ENCODE data around the gene ADAMTS19. TPM values are rescaled to one million over a fixed set of nuclear protein-coding genes. Genes with fewer than 3 reads are reported as not detected.

Gene ADAMTS19
- total and polyA plus RNA-seq, 2 of the 8 experiments (the other 6 are each of a cell fraction or from before 2014, with no cell fraction given): 17.3 to 28.8 TPM

DNA sequence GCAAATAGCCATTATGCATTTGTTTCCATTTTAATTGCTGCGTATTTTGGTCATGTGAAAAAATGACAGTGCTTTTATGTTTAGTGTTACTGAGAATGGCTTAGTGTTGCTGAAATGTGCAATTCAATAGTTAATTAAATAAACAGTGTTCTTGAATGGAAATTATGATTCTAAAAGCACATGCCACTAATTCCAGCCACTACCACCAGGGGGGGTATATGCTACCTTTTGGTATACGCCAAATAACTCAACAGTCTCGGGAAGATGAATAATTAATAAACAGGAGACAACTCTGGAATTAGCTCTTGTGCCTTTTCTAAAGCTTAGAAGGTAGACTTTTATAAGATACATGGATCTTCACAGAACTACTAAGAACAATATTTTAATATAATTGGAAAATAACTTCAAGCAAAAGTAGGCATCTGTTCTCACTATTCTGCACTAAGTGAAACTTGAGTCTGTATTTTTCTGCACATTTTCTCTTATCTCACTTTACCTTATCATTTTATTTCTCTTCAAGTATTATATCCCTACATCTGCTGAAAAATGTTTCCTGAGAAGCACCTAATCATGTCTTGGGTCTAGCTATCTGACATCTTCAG, 204.3 kb downstream of the ADAMTS19 start (continued):
- TF ChIP-seq, protein P1, sequence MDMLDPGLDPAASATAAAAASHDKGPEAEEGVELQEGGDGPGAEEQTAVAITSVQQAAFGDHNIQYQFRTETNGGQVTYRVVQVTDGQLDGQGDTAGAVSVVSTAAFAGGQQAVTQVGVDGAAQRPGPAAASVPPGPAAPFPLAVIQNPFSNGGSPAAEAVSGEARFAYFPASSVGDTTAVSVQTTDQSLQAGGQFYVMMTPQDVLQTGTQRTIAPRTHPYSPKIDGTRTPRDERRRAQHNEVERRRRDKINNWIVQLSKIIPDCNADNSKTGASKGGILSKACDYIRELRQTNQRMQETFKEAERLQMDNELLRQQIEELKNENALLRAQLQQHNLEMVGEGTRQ (IDR thresholded peaks at IDR 0.05; ENCODE audit: low read length): no peak
- no peak for TF ChIP-seq CHD1 (IDR thresholded peaks at IDR 0.05; ENCODE audit: low read depth, low read length)
- no peak for TF ChIP-seq CHD2 (IDR thresholded peaks at IDR 0.05; ENCODE audit: low read length)
- no peak for TF ChIP-seq HDAC2 (IDR thresholded peaks at IDR 0.05; ENCODE audit: borderline replicate concordance in 1 of 2, low read depth in 2 of 2, low read length in 2 of 2)
- 0 out of 2 replicates have a peak, but pooled peaks have one; percentile 13 for TF ChIP-seq TEAD4 (IDR thresholded peaks at IDR 0.05; ENCODE audit: low read depth, low read length)
- TF ChIP-seq RAD21 (IDR thresholded peaks at IDR 0.05 in 1 of 2, conservative IDR thresholded peaks at IDR 0.05 in 1 of 2; ENCODE audit: low read depth in 2 of 2, low read length in 2 of 2): peak; percentile 42 to 59
- TF ChIP-seq EGR1 (IDR thresholded peaks at IDR 0.05; ENCODE audit: borderline replicate concordance, low read depth, low read length): 0 out of 2 replicates have a peak, but pooled peaks have one; percentile 27
- no peak for TF ChIP-seq RNF2 (IDR thresholded peaks at IDR 0.05; ENCODE audit: borderline replicate concordance, low read depth, low read length, missing control alignments, poor library complexity, severe bottlenecking)
- TF ChIP-seq SAP30 (IDR thresholded peaks at IDR 0.05; ENCODE audit: insufficient read depth, insufficient replicate concordance, low read length): no peak
